K562 treated with DMSO at 1 percent for 24 hours (cell line): Measurements from ENCODE around the gene TMEM128. TPM values are rescaled to one million over a fixed set of nuclear protein-coding genes. Genes with fewer than 3 reads are reported as not detected.

Experiments used
- total RNA-seq: library from RNA; unstranded; fragments of 300-600 nt; gene quantifications from 2 replicates; pipeline ENCODE4 v1.2.3, GENCODE V29; 2022; ENCODE audit warnings: low read depth; ENCODE audit not compliant: insufficient read depth

Gene TMEM128
- total RNA-seq: 10.2 and 12.2 TPM in 2 replicates

GRCh38 chr4:4248029-4248884 lies at the start of gene TMEM128:
TSS of gene TMEM128 (minus strand) at chr4:4248223. CDS start at chr4:4248202, 21 bp downstream.

GRCh38 chr4:4289941-4290850 lies 42.2 kb upstream of the TMEM128 start, which contains the start of the genes LYAR and ZBTB49:
TSS of gene LYAR (minus strand) at chr4:4290154. CDS start at chr4:4283742, 6,412 bp downstream.
TSS of gene ZBTB49 (plus strand) at chr4:4290251. CDS start at chr4:4299946, 9,695 bp downstream.

GRCh38 chr4:4226606-4227438 lies 21.2 kb downstream of the TMEM128 start, which contains the start of gene OTOP1:
TSS of gene OTOP1 (minus strand) at chr4:4226929. CDS start at chr4:4226864, 65 bp downstream.

Other genes with a start within 250 kb of the TMEM128 start
- gene OTOP1, start 21.3 kb downstream of the TMEM128 start, total RNA-seq: not detected in 2 replicates
- gene LYAR, start 41.9 kb upstream of the TMEM128 start, total RNA-seq: 19.3 and 25.6 TPM in 2 replicates
- gene ZBTB49, start 42.0 kb upstream of the TMEM128 start, total RNA-seq: 1.7 and 3.5 TPM in 2 replicates
- not detected in 2 replicates for gene NSG1, start 138.9 kb upstream of the TMEM128 start, total RNA-seq